Activated T-helper 2 cell treated with anti-CD3 and anti-CD28 coated beads, Interferon-gamma antibody, Interleukin-2, Interleukin-4, amounts not matched to agents 10 μg/mL and 5 μg/mL and 100 μg/mL, durations not matched to agents 14 hours and 24 hours and 36 hours (primary cell): ENCODE results near the gene GUCD1. TPM values are rescaled to one million over a fixed set of nuclear protein-coding genes. Genes with fewer than 3 reads are reported as not detected.

Experiments used
- DNase-seq: peaks from one replicate; pipeline ENCODE4 v3.0.0; 2021; ENCODE audit warnings: low spot score
- H3K27ac Mint-ChIP-seq: one replicate; pipeline ENCODE4 v1.8.0; 2021; ENCODE audit warnings: mixed read lengths
- H3K27me3 Mint-ChIP-seq: one replicate; pipeline ENCODE4 v1.8.0; 2021; ENCODE audit warnings: low read depth, mixed read lengths
- H3K36me3 Mint-ChIP-seq: one replicate; pipeline ENCODE4 v1.8.0; 2021; ENCODE audit warnings: low read depth, mixed read lengths
- H3K4me1 Mint-ChIP-seq: one replicate; pipeline ENCODE4 v1.8.0; 2021; ENCODE audit warnings: low read depth, mixed read lengths
- H3K4me3 Mint-ChIP-seq: one replicate; pipeline ENCODE4 v1.8.0; 2021; ENCODE audit warnings: low read depth, mild to moderate bottlenecking, moderate library complexity, mixed read lengths
- H3K9me3 Mint-ChIP-seq: one replicate; pipeline ENCODE4 v1.8.0; 2021; ENCODE audit warnings: mixed read lengths
- intact Hi-C: fragments of 100-400 bp; cut with micrococcal nuclease; formaldehyde crosslinking; loops from one replicate; pipeline ENCODE4 v1.15.1; 2023
- total RNA-seq: library from RNA; stranded (reverse); gene quantifications from 2 replicates; pipeline ENCODE4 v1.2.3, GENCODE V29; 2022

Gene GUCD1
- total RNA-seq, 1 donor from 2014 or later, result 115 TPM

DNA sequence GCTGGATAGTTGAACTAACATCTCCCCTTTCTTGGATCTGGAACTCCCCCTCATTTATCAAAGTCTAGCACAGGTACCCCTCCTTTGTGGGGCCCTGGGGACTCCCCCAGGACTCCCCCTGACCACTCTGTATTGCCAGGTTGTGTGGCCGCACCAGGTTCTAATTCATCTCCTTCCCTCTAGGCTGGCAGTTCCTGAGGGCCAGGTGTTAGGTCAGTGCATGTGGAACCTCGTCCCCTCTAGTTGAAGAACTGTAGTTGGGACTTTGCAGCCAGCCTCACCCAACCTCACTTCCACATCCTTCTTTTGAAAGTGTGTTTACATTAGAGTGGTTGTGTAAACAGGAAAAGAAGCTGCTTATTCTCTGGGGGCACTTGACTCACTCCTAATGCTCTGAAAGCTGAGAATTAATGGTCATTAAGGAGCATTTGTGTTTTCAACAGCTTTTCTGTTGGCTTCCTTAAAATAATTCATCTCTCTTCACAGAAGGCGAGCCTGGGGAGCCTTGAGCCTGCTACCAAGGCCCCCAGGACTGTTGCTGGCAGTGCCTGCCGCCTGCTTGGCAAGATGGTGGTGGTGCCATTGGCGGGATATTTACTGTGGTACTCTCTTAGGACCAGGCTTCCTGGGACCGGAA is 48.0 kb downstream of the GUCD1 start:
- Mint-ChIP-seq H3K4me1 (peaks cover 34% of the 10 kb centered on the region), H3K27me3 (peaks cover 11% of the 10 kb centered on the region), H3K4me3 (no peak overlapping the region), H3K27ac (no peak overlapping the region), H3K9me3 (no peaks in the 10 kb centered on the region), H3K36me3 (no peaks in the 10 kb centered on the region)
- no peak for DNase-seq
- intact Hi-C loops, result no loop called here

DNA sequence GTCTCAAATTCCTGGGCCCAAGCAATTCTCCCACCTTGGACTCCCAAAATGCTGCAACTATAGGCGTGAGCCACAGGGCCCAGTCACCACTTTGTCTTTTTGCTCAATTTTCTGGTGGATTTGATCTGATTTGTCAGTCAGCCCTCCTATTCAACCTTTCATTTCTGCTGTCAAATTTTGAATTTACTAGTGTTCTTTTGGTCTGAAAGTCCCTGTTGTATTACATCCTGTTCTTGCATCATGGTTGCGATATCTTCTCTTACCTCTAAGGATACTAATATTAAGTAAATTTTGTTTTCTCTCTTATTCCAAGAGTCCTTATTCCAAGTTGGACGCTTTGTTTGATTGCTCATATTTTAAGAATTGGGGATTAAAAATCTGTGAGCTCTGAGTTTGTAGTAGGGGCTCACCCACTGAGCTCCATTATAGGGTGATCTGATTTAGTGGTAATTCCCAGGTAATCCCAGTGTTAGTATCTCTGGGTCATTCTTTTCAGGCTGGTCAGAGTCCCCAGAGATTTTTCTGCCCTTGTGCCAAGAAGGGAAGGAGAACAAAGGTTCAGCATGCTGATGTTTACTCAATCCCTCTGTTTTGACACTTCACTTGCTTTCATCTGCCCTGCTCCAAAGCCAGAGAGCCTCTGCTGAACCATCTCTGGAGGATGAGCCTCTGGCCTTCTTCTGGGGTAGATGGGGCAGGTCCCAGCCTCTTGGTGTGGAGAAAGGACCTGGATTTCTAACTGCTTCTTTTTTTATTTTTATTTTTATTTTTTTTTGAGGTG is 49.8 kb downstream of the GUCD1 start:
- Mint-ChIP-seq H3K9me3 (no peaks in the 10 kb centered on the region), H3K4me1 (peaks cover 21% of the 10 kb centered on the region), H3K36me3 (no peaks in the 10 kb centered on the region), H3K27me3 (peaks cover 16% of the 10 kb centered on the region), H3K27ac (no peak overlapping the region), H3K4me3 (no peak overlapping the region)
- intact Hi-C loops, result loop anchor here (5.0 kb wide), 1 partner anchor 78 kb away; the partner anchor contains the start of gene ADORA2A
- no peak for DNase-seq

DNA sequence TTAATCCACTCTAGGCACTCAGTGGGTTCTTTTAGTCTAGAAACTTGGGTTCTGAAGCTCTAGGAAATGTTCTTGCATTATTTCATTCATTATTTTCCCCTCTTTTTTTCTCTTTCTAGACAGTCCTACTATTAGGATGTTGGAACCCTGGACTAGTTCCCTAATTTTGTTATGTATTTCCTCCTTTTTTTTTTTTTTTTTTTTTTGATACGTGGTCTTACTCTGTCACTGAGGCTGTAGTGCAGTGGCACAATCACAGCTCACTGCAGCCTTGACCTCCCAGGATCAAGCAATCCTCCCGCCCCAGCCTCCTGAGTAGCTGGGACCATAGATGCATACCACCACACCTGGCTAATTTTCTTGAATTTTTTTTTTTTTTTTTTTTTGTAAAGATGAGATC is 50.4 kb downstream of the GUCD1 start:
- Mint-ChIP-seq H3K4me3 (no peak overlapping the region), H3K27ac (no peak overlapping the region), H3K4me1 (peaks cover 21% of the 10 kb centered on the region), H3K27me3 (peaks cover 16% of the 10 kb centered on the region), H3K9me3 (no peaks in the 10 kb centered on the region), H3K36me3 (no peaks in the 10 kb centered on the region)
- DNase-seq, result no peak
- intact Hi-C loops, result loop anchor here (5.0 kb wide), 1 partner anchor 77 kb away; the partner anchor contains the start of gene ADORA2A

DNA sequence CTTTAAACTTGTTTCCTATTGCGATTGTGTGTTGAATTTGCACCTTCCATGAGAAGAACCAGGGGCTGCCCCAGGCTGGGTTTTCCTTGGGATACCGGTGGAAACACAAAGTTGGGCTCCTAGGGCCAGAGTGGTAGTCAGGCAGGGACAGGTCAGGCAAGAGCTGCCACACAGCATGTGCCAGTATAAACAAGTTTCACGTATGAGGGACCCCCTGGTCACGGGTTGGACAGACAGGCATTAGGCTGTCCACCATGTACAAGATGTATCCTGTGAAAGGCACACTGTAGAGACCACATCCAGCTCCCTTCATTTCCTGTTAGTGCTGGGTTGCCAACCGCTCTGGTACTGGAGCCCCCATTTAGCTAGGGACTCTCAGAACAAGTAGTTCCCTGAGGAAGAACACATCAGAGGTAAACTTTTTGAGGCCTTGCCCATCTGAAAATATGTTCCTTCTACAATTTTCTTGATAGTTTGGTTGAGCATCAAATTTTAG is 51.0 kb downstream of the GUCD1 start:
- H3K27ac Mint-ChIP-seq, result no peak overlapping the region
- intact Hi-C loops, result loop anchor here (1.0 to 5.0 kb wide), 2 partner anchors 77 to 179 kb away; partner anchors contain the start of gene ADORA2A
- H3K9me3 Mint-ChIP-seq, result no peaks in the 10 kb centered on the region
- peaks cover 16% of the 10 kb centered on the region for H3K27me3 Mint-ChIP-seq
- DNase-seq, result no peak
- no peaks in the 10 kb centered on the region for H3K36me3 Mint-ChIP-seq
- H3K4me1 Mint-ChIP-seq, result peaks cover 17% of the 10 kb centered on the region
- no peak overlapping the region for H3K4me3 Mint-ChIP-seq

DNA sequence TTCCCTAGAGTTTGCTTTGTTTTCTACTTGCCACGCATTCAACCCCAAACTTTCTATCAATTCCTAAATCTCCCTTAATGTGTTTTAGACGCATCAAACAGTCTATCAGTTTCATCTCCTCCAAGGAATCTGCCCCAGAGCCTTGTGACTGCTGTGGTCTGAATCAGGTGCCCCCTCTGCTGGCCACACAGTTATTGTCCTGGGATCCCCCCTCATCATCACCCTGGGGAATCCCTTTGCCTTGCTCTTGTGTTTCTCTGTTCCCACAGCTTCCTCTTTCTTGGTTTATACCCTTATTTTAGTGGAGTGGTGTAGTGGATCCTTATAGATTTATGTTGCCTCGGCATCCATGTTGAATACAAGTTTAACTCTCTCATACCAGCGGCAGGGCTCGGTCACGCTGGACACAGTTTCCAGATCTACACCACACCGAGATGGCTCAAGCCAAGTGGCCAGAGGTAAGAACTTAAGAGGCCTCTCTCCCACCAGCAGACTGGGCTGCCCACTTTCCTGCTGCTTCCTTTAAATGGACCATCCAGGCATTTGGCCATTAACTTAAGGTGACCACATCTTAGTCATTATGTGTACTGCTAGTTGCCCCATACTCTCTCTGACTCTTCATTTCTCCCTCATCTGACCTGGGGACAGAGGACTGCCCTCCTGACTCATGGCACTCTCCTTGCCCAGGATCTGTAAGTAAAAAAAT is 51.6 kb downstream of the GUCD1 start:
- Mint-ChIP-seq H3K27me3 (peaks cover 17% of the 10 kb centered on the region), H3K27ac (no peak overlapping the region), H3K9me3 (no peaks in the 10 kb centered on the region), H3K4me1 (peaks cover 17% of the 10 kb centered on the region), H3K36me3 (no peaks in the 10 kb centered on the region), H3K4me3 (no peak overlapping the region)
- intact Hi-C loops, result loop anchor here (1.0 to 5.0 kb wide), 2 partner anchors 76 to 178 kb away; partner anchors contain the start of gene ADORA2A
- DNase-seq, result no peak

- no peak overlapping the region for H3K27ac Mint-ChIP-seq
- no peaks in the 10 kb centered on the region for H3K9me3 Mint-ChIP-seq
- H3K4me1 Mint-ChIP-seq, result peaks cover 21% of the 10 kb centered on the region
Observed at GRCh38 chr22:24502541-24502940, 52.4 kb downstream of the GUCD1 start.

GRCh38 chr22:24502034-24502433 is 52.9 kb downstream of the GUCD1 start:
- intact Hi-C loops, result loop anchor here (5.0 kb wide), 1 partner anchor 75 kb away; the partner anchor contains the start of gene ADORA2A
- no peak for DNase-seq
- Mint-ChIP-seq H3K36me3 (no peaks in the 10 kb centered on the region), H3K9me3 (no peaks in the 10 kb centered on the region), H3K4me3 (no peak overlapping the region), H3K4me1 (peaks cover 21% of the 10 kb centered on the region), H3K27ac (no peak overlapping the region), H3K27me3 (peaks cover 29% of the 10 kb centered on the region)

More at GRCh38 chr22:24502541-24502940, 52.4 kb downstream of the GUCD1 start:
- H3K4me3 Mint-ChIP-seq, result no peak overlapping the region
- intact Hi-C loops, result loop anchor here (5.0 kb wide), 1 partner anchor 75 kb away; the partner anchor contains the start of gene ADORA2A
- H3K27me3 Mint-ChIP-seq, result peaks cover 25% of the 10 kb centered on the region
- no peak for DNase-seq
- H3K36me3 Mint-ChIP-seq, result no peaks in the 10 kb centered on the region

DNA sequence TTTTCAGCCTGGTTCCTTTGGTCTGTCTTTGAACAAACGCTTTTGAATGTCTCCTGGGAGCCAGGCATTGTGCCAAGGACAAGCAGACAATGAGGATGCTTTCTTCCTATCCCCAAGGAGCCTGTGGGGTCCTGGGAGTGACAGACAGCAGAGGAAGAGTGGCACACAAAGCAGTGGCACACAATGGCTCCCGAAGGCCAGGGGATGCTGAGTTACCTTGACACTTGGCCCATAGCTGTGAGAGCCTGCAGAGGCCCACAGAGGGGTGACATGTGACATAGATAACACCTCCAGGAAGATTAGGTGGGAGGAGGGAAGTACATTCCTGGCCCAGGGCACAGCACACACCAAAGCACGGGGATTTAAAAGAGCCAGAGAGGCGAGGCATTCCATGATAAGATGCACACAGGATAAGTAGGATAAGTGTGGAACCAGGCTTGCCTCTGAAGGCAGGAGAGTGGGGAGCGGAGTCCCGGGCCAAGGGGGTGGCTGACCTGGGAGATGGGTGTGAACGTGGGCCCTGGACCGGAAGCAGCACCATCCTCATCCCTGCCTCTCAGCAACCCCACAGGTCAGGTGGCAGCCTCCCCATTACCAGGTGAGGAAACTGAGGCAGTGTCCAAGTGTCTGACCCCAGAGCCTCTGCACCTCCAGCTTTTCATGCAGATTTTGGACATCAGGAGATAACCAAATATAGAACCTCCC is 53.5 kb downstream of the GUCD1 start:
- intact Hi-C loops, result loop anchor here (5.0 kb wide), 1 partner anchor 74 kb away; the partner anchor contains the start of gene ADORA2A
- DNase-seq, result no peak
- H3K4me1 Mint-ChIP-seq, result peaks cover 17% of the 10 kb centered on the region
- no peak overlapping the region for H3K27ac Mint-ChIP-seq
- H3K9me3 Mint-ChIP-seq, result no peaks in the 10 kb centered on the region
- peaks cover 33% of the 10 kb centered on the region for H3K27me3 Mint-ChIP-seq
- no peak overlapping the region for H3K4me3 Mint-ChIP-seq
- H3K36me3 Mint-ChIP-seq, result no peaks in the 10 kb centered on the region

GRCh38 chr22:24500277-24500820 is 54.6 kb downstream of the GUCD1 start:
- Mint-ChIP-seq H3K4me1 (peaks cover 17% of the 10 kb centered on the region), H3K4me3 (no peak overlapping the region), H3K9me3 (no peaks in the 10 kb centered on the region), H3K27me3 (peaks cover 43% of the 10 kb centered on the region), H3K36me3 (no peaks in the 10 kb centered on the region), H3K27ac (no peak overlapping the region)
- intact Hi-C loops, result loop anchor here (5.0 kb wide), 1 partner anchor 73 kb away; the partner anchor contains the start of gene ADORA2A
- DNase-seq, result no peak

- intact Hi-C loops, result loop anchor here (5.0 kb wide), 1 partner anchor 72 kb away; the partner anchor contains the start of gene ADORA2A
- no peak overlapping the region for H3K4me3 Mint-ChIP-seq
- no peaks in the 10 kb centered on the region for H3K36me3 Mint-ChIP-seq
Observed at GRCh38 chr22:24499706-24500276, 55.1 kb downstream of the GUCD1 start.

DNA sequence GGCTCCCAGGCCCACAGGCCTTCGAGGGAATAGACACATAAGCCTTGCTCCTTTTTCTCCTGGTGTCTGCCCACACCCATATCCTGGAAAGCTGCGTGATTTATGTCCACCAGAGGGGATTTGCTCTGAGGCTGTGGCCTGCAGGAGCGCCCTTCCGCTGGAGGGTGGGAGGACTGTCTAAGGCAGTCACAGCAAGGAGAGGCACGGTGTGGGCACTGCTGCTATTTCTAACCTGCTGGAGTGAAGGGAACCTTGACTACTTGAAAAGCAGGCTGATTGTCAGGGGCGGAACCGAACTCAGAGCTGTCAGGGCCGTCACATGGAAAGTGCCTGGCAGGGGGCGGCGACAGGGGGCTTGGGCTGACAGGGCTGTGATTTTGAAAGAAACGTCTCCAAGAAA is 56.1 kb downstream of the GUCD1 start:
- Mint-ChIP-seq H3K9me3 (no peaks in the 10 kb centered on the region), H3K27ac (no peak overlapping the region), H3K4me1 (peaks cover 16% of the 10 kb centered on the region), H3K36me3 (no peaks in the 10 kb centered on the region), H3K4me3 (no peak overlapping the region), H3K27me3 (peaks cover 50% of the 10 kb centered on the region)
- intact Hi-C loops, result no loop called here
- no peak for DNase-seq

More at GRCh38 chr22:24499706-24500276, 55.1 kb downstream of the GUCD1 start:
- Mint-ChIP-seq H3K4me1 (peaks cover 16% of the 10 kb centered on the region), H3K27ac (no peak overlapping the region), H3K27me3 (peaks cover 45% of the 10 kb centered on the region), H3K9me3 (no peaks in the 10 kb centered on the region)
- DNase-seq, result no peak
